GM04504 (cell line): Measurements from ENCODE around the gene AADACL3.

Experiments used
- DNase-seq: peaks from one replicate; pipeline ENCODE4 v3.0.0-alpha.2; 2012; ENCODE audit warnings: low read depth

The AADACL3 gene

DNA sequence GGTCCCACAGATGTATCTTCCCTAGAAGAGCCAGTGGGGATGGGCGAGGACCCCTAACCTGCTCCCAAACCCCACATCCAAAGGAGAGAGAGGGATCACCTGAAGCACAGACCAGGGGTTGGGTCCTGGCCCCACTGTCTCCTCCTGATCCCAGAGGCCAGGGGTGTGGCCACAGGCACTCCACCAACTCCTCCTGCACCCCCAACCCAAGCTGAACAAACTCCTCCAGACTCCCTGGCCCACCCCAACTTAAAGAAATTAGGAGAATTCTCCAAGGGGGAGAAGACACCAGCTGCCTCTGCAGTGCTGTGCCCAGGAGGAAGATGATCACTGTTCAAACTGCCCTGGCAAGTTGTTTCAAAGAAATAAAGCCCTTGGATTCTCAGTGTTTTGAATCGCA lies 53.1 kb downstream of the AADACL3 start:
- no peak for DNase-seq

DNA sequence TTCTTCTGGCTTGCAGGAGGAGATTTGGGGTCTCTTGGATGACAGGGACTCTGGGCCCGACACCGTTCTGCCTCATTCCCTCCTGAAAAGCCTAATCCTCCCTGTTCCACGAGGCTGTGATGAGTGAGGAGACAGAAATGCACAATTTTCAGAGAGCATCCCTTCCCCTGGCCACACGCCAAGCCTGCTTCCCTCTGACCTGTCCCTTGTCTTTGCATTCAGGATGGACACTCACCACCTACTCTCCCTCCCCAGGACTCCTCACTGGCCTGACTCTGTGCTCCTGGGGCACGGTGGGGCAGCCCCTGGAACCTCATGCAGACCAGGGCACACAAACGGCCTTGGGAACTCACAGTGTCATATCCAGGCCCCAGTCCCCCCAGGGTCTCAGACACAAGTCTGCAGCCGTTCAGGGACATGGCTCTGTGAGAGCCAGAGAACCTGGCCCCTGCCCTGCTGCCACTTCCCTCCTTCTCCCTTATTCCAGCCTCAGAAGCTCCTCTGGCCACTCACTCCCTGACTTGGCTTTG lies 54.1 kb downstream of the AADACL3 start:
- DNase-seq, result no peak

GRCh38 chr1:12770620-12771019 lies 54.7 kb downstream of the AADACL3 start:
- DNase-seq, result no peak

GRCh38 chr1:12771186-12771585 lies 55.3 kb downstream of the AADACL3 start:
- no peak for DNase-seq

DNA sequence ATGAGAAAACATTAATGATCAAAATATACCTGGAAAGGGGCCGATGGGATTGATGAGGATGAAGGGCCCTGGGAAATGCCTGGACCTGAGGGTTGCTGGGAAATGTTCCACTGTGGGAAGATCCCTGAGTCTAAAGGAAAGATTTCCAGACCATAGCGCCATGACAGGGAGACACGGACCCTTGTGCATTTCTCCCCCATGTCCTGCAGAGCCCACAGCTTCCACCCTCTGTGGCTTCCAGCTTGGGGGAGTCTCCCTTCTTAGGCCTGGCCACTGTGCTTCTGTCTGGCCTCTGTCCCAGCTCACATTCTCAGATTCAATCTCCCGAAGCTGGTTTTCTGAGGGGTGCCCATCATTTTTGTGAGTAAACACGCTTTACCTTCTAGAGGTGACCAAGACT lies 56.6 kb downstream of the AADACL3 start:
- DNase-seq, result no peak

DNA sequence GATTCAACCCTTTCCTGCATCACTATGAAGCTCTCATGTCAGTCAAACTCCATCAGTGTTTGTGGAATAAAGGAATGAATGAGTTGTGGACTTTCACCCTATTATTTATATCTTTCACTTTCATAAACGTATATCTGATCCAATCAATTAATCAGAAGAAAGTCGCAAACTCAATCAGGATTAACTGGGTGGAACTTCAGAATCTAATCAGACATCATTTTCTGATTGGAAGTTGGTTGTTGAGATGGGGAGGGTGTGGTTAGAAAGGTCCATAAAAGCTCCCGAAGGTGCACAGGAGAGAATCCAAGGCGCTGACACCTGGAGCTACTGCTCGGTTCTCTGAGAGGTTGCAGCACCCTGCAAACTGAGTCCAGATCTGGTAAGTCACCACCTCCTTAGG lies 57.5 kb downstream of the AADACL3 start, which contains the start of gene PRAMEF12:
TSS of gene PRAMEF12 (plus strand) at position 301 of the 400 bp plus-strand sequence. CDS start 1,130 bp downstream, outside the sequence.
- no peak for DNase-seq

DNA sequence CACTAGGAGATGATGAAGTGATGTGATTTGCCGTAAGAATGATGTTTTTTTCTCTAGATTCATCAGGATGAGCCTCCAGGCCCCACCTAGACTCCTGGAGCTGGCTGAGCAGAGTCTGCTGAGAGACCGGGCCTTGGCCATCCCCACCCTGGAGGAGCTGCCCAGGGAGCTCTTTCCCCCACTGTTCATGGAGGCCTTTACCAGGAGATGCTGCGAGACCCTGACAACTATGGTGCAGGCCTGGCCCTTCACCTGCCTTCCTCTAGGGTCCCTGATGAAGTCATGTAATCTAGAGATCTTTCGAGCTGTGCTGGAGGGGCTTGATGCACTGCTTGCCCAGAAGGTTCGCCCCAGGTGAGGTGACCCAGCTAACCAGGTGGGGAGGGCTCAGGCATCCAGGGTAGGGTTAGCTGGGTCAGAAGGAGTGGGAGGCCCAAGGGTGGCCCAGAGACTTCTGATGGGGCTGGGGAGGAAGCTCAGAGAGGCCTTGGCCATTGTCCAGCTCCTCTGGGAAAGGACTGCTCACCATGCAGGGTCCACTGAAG lies 59.0 kb downstream of the AADACL3 start:
- DNase-seq, result no peak

DNA sequence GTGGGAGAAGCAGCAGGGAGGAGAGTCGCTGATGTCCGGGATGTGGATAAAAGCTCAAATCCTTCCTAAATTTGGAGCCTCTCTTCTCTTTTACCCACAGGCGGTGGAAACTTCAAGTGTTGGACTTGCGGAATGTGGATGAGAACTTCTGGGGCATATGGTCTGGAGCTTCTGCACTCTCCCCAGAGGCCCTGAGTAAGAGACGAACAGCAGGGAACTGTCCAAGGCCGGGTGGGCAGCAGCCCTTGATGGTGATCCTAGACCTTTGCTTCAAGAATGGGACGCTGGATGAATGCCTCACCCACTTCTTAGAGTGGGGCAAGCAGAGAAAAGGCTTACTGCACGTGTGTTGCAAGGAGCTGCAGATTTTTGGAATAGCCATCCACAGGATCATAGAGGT lies 59.5 kb downstream of the AADACL3 start:
- DNase-seq, result no peak

DNA sequence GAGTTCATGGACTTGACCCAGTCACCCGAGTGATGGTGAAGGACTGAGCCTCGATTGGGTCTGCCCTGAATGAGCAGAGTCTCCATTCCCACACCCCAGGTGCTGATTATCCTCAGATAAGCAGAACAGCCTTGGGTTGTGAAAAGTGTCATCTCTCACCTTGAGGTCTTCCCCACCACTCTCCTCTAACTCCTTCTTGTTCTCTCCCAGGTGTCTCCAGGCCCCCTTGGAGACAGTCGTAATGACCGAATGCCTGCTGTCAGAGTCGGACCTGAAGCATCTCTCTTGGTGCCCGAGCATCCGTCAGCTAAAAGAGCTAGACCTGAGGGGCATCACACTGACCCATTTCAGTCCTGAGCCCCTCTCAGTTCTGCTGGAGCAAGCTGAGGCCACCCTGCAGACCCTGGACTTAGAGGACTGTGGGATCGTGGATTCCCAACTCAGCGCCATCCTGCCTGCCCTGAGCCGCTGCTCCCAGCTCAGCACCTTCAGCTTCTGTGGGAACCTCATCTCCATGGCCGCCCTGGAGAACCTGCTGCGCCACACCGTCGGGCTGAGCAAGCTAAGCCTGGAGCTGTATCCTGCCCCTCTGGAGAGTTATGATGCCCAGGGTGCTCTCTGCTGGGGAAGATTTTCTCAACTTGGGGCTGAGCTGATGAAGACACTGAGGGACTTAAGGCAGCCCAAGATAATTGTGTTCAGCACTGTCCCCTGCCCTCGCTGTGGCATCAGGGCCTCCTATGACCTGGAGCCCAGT lies 61.1 kb downstream of the AADACL3 start:
- DNase-seq, result no peak
